ENCODE results near the gene ATG2B.

The ATG2B gene

GRCh38 chr14:96362965-96363750, at the start of gene ATG2B, which contains the start of gene GSKIP:
Gene ATG2B (minus strand): TSS chr14:96363341. CDS start chr14:96362976, 365 bp downstream.
Gene GSKIP (plus strand): TSS chr14:96363526. CDS start chr14:96382248, 18,722 bp downstream.
- DNase-seq, result peak; percentile 58 to 97

GRCh38 chr14:96410119-96410518, 47.0 kb upstream of the ATG2B start:
- DNase-seq, result no peak

GRCh38 chr14:96409701-96410100, 46.6 kb upstream of the ATG2B start:
- DNase-seq, result no peak

- DNase-seq, result no peak
Measured at GRCh38 chr14:96408608-96409007, 45.5 kb upstream of the ATG2B start.

- no peak for DNase-seq
Measured at GRCh38 chr14:96407935-96408570, 44.9 kb upstream of the ATG2B start.

GRCh38 chr14:96405677-96406076, 42.5 kb upstream of the ATG2B start:
- DNase-seq, result no peak

- DNase-seq, result no peak
Measured at GRCh38 chr14:96403409-96403808, 40.3 kb upstream of the ATG2B start.

- DNase-seq, result no peak
Measured at GRCh38 chr14:96400495-96400894, 37.4 kb upstream of the ATG2B start.

GRCh38 chr14:96399405-96399804, 36.3 kb upstream of the ATG2B start:
- DNase-seq, result no peak

GRCh38 chr14:96398921-96399320, 35.8 kb upstream of the ATG2B start:
- no peak for DNase-seq

GRCh38 chr14:96398432-96398831, 35.3 kb upstream of the ATG2B start:
- DNase-seq, result no peak

GRCh38 chr14:96394047-96394815, 31.1 kb upstream of the ATG2B start:
- DNase-seq, result no peak

- no peak for DNase-seq
Measured at GRCh38 chr14:96393071-96393691, 30.0 kb upstream of the ATG2B start.

GRCh38 chr14:96391293-96392118, 28.4 kb upstream of the ATG2B start:
- peak; percentile 82 to 97 for DNase-seq

GRCh38 chr14:96390965-96391292, 27.8 kb upstream of the ATG2B start:
- DNase-seq, result peak; percentile 57

GRCh38 chr14:96385385-96385784, 22.2 kb upstream of the ATG2B start:
- no peak for DNase-seq

GRCh38 chr14:96384740-96385139, 21.6 kb upstream of the ATG2B start:
- no peak for DNase-seq

GRCh38 chr14:96384053-96384452, 20.9 kb upstream of the ATG2B start:
- DNase-seq, result no peak

GRCh38 chr14:96383445-96383844, 20.3 kb upstream of the ATG2B start:
- no peak for DNase-seq

GRCh38 chr14:96380735-96381134, 17.6 kb upstream of the ATG2B start:
- no peak for DNase-seq

GRCh38 chr14:96376093-96376492, 13.0 kb upstream of the ATG2B start:
- DNase-seq, result no peak

GRCh38 chr14:96373538-96373937, 10.4 kb upstream of the ATG2B start:
- DNase-seq, result no peak

Data from NCI-H526 (cell line).